Globus pallidus (tissue), 1 donor: Measurements from ENCODE around the gene SMIM7.
"Not testable (repeated sequence)": the region's sequence is repeated elsewhere in the genome, so short reads cannot be mapped to it uniquely, and the experiment has no call there.

Experiments
- DNase-seq: peaks from one replicate; pipeline ENCODE4 v3.0.0-alpha.2; 2015; ENCODE audit warnings: low spot score

SMIM7 gene

DNA sequence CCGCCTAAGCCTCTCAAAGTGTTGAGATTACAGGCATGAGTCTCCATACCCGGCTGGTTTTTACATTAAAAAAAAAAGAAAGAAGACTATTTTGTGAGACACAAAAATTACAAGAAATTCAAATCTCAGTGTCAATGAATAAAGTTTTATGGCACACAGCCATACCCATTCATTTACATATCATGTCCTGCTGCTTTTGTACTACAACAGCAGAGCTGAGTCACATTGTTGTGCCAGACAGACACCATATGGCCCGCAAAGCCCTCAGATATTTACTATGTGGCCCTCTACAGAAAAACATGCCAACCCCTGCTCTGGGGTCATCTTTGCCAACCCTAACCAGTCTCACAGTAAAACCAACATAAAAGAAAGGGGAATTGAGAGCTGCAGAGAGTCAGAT is 5.3 kb downstream of the SMIM7 start:
- no peak for DNase-seq

DNA sequence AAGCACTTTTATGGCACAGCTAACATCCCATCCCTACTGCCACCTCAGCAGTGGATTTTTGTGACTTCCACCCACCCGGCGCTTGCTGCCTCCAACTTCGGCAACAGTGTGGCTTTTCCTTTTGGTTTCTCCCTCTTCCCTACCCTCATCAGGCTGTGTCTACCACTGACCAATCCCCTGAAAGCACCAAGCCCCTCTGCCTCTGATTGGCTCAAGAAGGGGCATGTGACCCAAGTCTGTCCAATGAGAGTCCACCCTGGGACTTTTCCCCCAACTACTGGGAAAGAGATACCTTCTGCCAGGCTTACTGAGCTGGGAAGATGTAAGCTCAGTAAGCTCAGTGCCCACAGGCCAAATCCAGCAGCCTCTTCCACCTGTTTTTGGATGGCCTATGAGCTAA is 5.8 kb downstream of the SMIM7 start:
- DNase-seq = no peak

DNA sequence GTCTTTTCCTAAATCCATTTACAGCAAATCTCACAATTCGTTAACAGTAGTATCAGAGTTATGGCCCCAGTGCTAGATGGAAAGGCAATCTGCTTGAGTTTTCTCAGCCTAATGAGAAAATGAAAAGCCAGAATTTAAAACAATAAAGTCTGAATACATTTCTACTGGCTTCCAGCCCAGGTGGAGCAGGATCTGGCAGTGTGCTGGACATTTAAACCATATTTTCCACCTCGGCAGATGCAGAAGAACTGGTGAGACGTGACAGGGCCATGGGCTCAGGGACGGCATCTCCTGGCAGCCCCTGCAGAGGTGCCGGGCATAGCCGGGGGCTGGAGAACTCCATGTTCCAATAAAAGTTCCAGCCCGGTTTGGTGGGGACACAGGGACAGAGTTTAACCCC is 7.1 kb downstream of the SMIM7 start:
- no peak for DNase-seq

DNA sequence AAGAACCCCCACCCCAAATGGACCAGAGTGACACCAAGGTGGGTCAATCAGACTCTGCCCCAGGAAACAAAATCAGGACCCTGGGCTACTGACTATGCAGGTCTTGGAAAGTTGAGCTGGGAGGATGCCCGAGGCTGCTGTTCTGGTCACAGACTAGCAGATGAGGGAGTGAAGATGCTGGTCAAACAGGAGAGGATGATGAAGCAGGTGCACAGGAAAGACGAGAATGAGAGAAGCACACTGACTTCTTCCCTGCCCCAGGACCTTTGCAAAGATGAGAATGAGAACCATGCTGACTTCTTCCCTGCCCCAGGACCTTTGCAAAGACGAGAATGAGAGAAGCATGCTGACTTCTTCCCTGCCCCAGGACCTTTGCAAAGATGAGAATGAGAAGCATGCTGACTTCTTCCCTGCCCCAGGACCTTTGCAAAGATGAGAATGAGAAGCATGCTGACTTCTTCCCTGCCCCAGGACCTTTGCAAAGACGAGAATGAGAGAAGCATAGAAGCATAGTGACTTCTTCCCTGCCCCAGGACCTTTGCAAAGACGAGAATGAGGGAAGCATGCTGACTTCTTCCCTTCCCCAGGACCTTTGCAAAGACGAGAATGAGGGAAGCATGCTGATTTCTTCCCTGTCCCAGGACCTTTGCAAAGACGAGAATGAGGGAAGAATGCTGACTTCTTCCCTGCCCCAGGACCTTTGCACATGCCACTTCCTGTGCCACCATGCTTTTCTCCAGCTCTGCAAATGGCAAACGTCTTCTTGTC is 8.3 kb downstream of the SMIM7 start:
- DNase-seq = not testable (repeated sequence)

DNA sequence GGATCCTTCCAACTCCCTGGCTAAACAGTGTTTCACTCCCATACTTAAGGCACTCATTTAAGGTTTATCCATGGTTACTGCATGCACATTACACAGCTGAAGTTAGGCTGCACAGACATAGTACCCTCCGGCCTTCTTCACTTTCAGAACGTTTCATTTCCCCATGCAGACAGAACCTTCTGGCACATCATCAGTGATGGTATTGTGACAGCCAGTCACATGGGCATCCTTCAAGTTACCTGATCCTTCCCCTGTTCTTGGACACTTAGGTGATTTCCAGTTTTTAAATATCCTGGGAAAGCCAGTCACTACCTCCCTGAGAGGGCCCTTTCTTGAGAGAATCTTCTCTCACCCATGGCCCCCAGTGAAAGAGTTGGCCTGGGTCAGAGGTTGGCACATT is 9.1 kb downstream of the SMIM7 start:
- DNase-seq = no peak

DNA sequence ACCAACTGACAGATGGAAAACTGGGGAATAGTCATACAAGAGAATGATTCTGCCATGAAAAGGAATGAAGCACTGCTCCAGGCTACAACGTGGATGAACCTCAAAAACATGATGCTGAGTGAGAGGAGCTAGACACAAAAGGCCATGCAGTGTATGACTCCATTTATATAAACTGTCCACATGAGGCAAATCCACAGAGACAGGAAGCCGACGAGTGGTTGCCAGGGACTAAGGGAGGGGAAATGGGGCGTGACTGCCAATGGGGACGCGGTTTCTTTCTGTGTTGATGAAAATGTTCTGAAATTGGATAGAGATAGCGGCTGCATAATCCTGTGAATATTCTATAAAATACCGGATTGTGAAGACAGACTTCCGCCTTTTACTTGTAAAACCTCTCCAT is 10.2 kb downstream of the SMIM7 start:
- no peak for DNase-seq

DNA sequence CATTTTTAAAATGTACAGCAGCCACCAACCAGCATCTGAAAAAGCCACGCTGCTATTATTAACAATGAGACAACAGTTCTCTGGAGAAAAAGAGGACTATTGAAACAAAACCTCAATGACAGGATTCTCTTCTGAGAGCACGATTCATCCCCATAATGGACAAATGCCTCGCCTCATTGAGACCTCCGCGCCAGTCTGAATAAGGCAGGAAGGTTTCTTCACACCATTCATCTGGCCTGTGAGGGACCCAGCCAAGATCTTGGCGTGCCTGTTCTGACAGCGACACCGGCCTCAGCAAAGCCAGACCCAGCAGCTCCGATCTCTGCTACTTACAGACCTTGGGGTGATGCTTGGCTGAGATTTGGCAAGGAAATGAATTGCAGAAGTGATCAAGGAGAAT is 14.8 kb downstream of the SMIM7 start:
- DNase-seq = peak; percentile 94

DNA sequence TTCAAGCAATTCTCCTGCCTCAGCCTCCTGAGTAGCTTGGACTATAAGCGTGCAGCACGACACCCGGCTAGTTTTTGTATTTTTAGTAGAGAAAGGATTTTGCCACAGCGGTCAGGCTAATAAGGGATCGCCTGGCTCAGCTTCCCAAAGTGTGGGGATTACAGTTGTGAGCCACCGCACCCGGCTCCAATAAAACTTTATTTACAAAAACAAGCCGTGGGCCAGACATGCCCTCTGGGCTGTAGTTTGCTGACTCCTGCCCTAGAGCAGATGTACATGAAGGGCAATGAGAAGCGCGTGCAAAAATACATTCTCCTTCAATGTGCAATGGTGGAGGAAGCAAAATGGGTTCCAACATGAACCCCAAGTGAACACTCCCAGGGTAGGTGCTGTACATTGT is 18.2 kb downstream of the SMIM7 start:
- DNase-seq = no peak

DNA sequence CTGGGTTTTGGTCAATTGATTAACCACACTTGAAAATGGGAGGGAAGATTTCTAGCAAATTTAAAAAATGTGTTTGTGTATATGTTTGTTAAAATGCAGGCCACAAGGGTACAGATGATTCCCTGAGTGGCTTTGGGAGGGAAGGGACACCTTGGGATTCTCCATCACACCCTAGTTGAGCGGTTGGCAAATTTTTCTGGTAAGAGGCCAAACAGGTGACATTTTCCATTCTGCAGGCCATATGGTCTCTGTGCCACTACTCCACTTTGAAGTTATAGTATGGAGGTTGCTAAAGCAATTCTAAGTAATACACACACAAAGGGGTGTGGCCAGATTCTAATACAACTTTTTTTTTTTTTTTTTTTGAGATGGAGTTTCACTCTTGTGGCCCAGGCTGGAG is 19.0 kb downstream of the SMIM7 start:
- DNase-seq = no peak

DNA sequence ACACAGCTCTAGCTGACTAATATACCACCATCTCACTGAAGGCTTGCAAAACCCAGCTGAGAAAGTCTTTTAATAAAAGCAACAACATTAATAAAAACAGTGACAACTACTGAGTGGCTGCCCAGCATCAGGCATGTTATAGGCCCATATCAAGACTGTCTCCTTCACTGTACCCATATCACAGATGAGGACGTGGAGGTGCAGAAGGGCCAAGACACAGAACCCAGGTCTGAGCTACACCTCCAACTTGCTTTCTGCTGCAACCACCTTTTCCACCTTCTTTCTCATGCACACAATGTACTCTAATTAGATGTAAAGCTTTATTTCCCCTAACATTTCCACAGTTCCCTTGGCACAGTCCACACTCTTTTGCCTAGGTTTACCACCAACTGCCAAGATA is 21.3 kb downstream of the SMIM7 start:
- DNase-seq = no peak

DNA sequence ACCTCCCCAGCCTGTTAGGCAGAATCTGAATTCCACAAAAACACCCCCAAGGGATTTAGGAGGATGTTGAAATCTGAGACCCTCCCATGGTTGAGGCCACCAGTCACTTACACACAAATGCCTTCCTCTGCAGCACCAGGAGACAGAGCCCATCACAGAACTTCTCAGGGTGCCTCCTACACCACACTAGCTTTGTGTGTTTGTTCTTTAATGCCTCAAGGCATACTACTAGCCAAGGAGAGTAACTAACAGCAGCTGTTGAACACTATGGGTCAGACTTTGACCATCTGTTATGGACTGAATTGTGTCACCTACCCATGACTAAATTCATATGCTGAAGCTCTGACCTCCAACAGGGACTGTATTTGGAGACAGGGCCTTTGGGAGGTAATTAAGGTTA is 22.4 kb downstream of the SMIM7 start:
- DNase-seq = no peak

DNA sequence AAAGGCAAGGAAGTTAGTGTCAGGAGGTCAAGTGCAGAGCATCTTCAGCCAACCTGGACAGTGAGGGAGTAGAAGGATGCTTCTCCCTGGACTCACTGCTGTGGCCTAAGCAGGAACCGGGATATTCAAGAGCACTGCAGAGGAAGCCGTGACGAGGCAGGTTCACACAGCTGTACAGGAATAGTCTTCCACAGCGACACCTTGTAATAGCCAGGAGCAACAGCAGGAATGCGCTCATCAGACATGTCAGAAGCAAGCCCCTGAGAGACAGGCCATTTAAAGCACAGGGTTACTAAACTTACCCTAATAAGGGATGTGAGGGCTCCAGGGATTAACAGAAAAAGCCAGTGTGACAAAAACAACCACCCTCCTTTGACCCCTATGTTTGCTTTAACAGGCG is 28.5 kb downstream of the SMIM7 start:
- DNase-seq = no peak

DNA sequence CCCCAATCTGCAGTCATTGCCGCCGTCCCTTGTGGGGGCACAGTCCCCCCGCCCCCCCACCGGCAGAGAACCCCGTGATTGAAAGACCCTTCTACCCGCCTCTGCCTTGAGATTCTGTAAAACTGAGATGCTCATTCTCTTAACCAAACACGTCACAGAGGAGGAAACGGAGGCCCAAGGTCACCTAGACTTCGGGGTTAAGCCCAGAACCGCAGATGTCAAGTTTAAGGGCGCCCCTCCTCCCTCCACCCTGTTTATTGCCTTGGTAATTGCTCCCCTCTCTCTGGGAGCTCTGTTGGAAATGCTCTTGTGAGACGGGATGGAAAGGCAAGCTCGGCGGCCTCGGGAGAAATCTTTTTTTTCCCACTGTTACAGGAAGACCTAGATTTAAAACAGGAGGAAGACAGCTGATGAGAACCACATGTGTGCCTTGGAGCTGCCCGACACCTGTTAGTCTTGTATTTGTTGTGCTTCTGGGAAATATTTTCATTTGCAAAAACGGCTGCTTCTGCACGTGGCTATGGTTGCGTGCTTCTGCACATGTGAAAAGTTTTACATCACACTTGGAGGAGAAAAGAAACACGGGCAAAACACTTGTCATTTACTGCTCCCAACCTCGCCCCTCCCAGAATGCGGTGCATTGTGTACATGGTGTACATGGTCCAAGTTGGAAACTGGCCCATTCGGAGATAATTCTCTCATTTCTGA is 30.8 kb downstream of the SMIM7 start:
- DNase-seq = no peak

DNA sequence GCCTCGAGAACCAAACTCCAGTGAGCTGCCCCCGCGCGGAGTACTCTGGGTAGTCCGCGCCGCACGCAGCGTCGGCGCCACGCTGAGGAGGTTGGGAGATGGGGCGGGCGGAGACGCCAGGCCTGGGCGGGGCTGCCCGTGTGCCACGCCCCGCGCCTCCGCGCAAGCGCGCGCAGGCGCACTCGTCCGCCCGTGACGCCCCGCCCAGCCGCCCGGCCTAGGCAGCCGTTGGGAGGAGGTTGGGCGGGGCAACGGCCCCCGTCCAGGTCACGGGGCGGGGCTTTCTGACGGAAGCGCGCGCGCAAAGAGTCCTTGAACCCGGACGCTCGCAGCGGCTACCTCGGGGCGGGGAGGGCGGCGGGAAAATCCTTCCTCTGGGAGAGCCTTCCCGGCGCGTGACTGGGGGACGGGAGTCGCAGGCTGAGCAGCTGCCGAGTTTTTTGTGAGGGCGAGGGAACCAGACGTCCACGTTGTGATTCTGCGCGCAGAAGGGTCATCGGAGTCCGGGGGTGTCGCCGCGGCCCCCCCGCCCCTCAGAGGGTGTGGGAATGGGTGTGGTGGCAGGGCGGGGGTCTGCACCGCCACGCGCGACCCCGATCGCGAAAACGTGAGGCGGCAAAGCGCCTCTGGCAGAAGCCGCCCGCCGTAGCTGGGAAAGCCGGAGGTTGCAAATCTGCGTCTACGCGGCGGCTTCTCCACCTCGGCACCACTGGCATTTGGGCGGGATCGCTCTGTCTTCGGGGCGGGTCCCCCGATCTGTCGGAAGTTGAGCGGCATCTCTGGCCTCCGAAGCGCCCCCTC is 31.6 kb downstream of the SMIM7 start, which contains the start of gene MED26:
MED26 (minus strand) TSS at position 22 of the 801 bp plus-strand sequence. CDS start 261 bp downstream, outside the sequence.
- DNase-seq = peak; percentile 94

DNA sequence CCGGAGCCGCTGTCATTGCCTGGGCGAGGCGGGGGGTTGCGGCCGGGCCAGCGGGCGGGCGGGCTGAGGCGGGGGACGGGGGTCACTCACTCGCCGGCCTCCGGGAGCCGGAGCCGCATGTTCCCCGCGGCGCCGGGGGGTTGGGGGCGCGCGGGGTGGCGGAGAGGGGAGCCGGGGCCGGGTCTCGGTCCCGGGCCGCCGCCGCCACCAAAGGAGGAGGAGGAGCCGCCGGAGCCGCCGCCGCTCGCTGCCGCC is 32.1 kb downstream of the SMIM7 start:
- DNase-seq = no peak

DNA sequence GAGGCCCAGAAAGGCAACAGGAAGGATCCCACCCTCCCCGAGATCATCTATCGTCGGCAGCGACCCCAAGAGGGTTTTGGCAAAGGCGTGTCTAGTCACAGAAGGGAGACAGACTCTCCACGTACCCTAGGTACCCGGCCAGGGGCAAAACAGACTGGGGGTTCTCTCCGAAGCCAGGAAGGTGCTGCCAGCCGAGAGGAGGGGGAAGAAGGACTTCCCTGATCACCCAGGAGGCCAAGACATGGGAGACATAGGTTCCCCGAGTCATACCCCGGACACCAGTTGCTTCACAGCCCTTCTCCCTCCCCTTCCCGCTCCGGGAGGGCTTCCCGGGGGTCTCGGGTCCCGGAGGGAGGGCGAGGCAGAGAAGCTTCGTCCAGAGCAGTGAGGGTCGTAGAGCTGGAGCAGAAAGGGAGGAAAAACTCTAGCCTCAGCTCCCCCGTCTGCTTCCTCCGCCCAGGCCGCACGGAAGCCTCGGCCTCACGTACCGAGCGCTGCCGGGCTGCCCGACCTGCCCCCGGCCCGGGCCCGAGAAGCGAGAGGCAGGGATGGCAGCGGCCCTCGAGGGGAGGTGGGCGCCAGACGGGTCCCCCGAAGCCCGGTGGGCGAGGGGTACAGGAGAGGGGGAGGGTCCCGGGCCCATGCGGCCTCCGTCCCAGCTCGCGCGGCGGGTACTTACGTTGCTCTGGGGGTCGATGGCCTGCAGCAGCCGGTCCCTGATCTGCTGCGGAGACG is 32.6 kb downstream of the SMIM7 start:
- DNase-seq = no peak

DNA sequence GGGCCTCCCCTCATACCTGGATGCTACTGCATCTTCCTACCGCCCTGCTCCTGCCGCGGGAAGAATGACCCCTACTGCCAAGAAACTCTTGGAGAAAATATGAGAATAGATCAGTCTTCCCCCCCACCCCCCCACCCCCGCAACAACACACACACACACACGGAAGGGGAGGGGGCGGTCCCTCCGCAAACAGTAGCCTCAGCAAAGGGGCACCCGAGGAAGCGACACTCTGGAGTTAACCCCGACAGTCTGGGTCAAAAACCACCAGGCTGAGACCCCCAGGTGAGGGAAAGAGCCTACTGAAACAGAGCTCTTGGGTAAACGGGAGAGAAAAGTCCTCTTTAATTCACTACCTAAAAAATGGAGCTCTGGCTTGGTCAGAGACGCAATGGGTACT is 33.1 kb downstream of the SMIM7 start:
- no peak for DNase-seq

DNA sequence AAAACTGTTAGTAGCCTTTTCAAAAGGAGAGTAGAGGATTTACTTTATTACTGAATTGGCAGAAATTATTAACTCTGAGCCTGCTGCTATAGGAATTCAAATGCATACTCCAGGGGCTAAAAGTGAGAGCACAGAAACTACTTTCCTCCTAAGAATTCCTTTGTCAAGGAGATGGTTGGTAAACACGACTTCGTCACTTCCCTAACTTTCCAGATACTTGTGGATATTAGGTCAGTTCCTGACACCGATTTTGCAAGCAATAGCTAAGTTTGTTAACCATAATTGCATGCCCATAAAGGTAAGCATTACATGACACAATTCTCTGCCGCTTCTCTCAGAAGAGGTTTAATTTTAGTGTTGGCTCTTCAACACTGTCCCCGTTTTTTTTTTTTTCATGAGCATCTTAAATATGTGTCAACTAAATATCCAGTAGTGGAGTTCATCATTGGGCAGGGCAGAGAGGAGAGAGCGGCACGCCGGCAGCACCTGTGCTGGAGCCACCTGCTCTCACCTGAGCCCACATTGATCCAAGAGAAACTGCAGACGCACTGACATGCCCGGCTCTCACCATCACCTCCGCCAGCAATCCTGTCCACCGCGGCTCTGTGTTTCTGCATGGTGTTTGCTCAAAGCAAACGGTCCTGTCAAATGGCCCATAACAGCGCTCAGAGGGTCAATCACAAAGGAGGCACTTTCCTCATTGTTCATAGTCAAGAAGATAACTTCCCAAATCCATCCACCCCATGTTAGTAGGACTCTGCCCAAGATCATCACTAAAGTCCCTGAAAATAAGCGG is 34.6 kb downstream of the SMIM7 start:
- no peak for DNase-seq

DNA sequence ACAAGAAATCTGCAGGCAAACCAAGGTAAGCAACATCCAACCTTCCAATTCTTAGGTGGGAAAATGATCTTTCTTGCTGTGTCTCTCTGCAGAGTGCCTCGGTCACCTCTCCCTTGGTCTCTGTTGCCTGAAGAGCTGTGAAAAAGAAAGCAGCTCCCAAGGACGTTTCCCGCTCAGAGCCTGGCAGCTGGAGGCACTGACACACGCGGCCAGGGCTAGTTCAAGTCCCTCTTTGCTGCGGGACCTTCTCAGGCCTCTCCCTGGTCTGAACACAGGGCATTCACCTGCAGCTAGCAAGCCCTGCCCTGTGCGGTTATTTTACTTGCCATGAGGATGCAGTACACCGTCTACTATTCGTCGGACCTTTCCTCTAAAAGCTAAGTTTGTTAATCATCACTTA is 35.7 kb downstream of the SMIM7 start:
- DNase-seq = no peak

DNA sequence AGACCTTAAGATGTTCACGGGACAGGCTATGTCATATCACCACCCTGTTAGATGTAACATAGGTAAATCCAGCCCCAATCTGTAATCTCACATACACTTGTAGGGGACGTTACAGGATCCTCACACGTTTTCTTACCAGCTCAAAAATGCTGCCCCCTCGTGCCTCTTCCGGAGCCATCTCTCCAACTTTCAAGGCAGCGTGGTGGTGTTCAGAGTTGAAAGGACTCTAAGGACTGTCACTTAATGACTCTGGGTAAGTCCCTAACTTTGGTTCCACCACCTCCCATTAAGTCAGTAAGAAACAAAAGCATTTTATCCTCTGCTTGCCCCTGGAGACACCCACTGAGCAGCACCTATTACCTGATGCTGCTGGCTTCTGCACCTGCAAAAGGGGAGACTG is 36.4 kb downstream of the SMIM7 start:
- no peak for DNase-seq

DNA sequence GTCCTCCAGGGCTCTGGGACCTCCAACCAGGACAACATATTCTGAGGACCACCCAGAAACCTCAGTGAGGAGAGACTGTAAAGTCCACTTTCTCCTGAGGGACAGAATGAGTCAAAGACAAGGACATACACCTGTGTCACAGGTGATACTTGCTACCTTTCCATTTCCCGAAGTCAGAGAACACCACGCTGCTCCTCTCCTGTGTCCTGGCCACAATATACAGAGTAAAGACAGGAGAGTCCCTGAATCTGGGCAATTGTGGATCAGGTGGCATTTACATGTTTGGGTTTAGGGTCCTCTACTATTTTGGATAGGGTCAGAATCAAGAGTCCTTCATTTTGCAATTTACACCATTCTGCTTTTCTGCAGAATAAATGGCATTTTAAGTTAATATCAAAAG is 36.9 kb downstream of the SMIM7 start:
- DNase-seq = no peak
